Brain microvascular endothelial cell (primary cell): ENCODE data around the gene KIRREL2.
"Not testable (repeated sequence)": the region's sequence is repeated elsewhere in the genome, so short reads cannot be mapped to it uniquely, and the experiment has no call there.

Experiments
- DNase-seq: peaks from one replicate; pipeline ENCODE4 v3.0.0-alpha.2; 2020
- H3K27ac ChIP-seq: fragments of 250-450 bp; sonication (Bioruptor Pico); 2 replicates; pipeline ENCODE4 v1.5.1; 2020; ENCODE audit warnings: mild to moderate bottlenecking, moderate library complexity
- H3K27me3 ChIP-seq: fragments of 250-450 bp; sonication (Bioruptor Pico); replicated peaks from 2 replicates; pipeline ENCODE4 v1.5.1; 2020; ENCODE audit warnings: mild to moderate bottlenecking
- H3K36me3 ChIP-seq: fragments of 250-450 bp; sonication (Bioruptor Pico); replicated peaks from 2 replicates; pipeline ENCODE4 v1.5.1; 2020; ENCODE audit warnings: mild to moderate bottlenecking
- H3K4me3 ChIP-seq: 2 replicates; pipeline ENCODE4 v1.5.1; 2011; ENCODE audit warnings: low read depth, mild to moderate bottlenecking, control low read depth, low read length, moderate library complexity
- CTCF ChIP-seq: IDR thresholded peaks from 2 replicates; pipeline ENCODE4 v1.5.1; 2011; ENCODE audit warnings: low read depth, mild to moderate bottlenecking, moderate library complexity, low read length, control low read depth, inconsistent platforms; ENCODE audit errors: missing control alignments
- in situ Hi-C: cut with HindIII; loops from 2 replicates; pipeline ENCODE4 v1.10.0; 2017; ENCODE audit warnings: low sequenced_read_pairs, low pct_ligation_motif_present

The KIRREL2 gene

GRCh38 chr19:35889370-35890112 lies 32.8 kb downstream of the KIRREL2 start:
- no peak for TF ChIP-seq CTCF
- in situ Hi-C loops = no loop called here
- no peak overlapping the region for H3K27ac ChIP-seq
- no peak for DNase-seq
- peaks cover 31% of the 10 kb centered on the region for H3K36me3 ChIP-seq
- no peaks in the 10 kb centered on the region for H3K27me3 ChIP-seq
- H3K4me3 ChIP-seq = no peak overlapping the region

- Histone ChIP-seq H3K27me3 (no peaks in the 10 kb centered on the region), H3K27ac (no peak overlapping the region), H3K4me3 (no peak overlapping the region), H3K36me3 (peaks cover 32% of the 10 kb centered on the region)
- DNase-seq = no peak
- no peak for TF ChIP-seq CTCF
- in situ Hi-C loops = no loop called here
Measured at GRCh38 chr19:35890113-35890650, 33.5 kb downstream of the KIRREL2 start.

DNA sequence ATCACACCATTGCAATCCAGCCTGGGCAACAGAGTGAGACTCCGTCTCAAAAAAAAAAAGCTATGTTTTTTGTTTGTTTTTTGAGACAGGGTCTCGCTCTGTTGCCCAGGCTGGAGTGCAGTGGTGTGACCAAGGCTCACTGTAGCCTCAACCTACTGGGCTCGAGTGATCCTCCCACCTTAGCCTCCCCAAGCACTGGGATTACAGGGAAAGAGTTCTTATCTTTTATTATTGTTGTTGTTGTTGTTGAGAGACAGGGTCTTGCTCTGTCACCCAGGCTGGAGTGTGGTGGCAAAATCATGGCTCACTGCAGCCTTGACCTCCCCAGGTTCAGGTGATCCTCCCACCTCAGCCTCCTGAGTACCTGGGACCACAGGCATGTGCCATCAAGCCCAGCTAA lies 35.1 kb downstream of the KIRREL2 start:
- peaks cover 39% of the 10 kb centered on the region for H3K36me3 ChIP-seq
- H3K27me3 ChIP-seq, H3K4me3 ChIP-seq, H3K27ac ChIP-seq, in situ Hi-C loops, DNase-seq: not testable (repeated sequence)

DNA sequence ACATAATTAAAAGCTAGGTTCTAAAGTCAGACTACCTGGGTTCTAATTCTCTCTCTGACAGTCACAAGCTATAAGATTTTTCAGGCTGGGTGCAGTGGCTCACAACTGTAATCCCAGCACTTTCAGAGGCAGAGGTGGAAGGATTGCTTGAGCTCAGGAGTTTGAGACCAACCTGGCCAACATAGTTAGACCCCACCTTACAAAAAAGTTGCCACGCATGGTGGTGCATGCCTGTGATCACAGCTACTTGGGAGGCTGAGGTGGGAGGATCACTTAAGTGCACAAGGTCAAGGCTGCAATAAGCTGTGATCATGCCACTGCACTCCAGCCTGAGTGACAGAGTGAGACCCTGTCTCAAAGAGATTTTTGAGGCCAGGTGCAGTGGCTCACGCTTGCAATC lies 37.6 kb downstream of the KIRREL2 start:
- peaks cover 25% of the 10 kb centered on the region for H3K36me3 ChIP-seq
- no peak for TF ChIP-seq CTCF
- H3K4me3 ChIP-seq = no peak overlapping the region
- H3K27me3 ChIP-seq = no peaks in the 10 kb centered on the region
- in situ Hi-C loops = no loop called here
- DNase-seq = no peak
- no peak overlapping the region for H3K27ac ChIP-seq

DNA sequence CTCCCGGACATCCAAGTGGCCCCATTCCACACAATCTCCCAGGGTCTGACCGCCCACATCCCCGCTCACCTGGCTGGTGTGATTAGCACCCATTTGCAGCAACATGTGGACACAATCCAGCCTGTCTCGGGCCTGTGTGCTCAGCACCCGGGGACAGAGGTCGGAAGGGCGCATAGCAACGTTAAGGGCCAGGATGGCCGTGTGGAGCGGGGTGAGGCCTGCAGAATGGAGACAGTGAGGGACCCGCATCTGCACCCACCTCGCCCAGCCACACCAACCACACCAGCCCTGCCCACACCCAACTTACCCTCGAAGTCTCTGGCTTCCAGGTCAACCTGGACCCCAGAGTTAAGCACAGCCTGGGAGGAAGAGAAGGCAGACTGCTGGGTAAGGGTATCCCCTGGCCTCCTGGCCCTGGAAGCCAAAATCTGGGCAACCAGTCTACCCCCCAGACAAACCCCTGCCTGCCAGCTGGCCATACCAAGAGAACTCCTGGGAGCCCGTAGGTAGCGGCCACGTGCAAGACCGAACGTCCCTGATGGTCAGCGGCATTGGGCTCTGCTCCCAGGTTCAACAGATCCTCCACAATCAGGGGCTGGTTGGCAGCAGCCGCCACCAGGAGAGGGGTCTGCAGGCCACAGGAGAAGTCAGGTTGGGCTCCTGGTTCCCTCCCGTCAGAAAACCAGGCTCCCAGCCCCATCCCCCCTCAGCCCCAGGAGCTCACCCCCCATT lies 39.4 kb downstream of the KIRREL2 start:
- in situ Hi-C loops = no loop called here
- no peak for DNase-seq
- Histone ChIP-seq H3K36me3 (peaks cover 18% of the 10 kb centered on the region), H3K27me3 (no peaks in the 10 kb centered on the region), H3K4me3 (no peak overlapping the region), H3K27ac (no peak overlapping the region)
- TF ChIP-seq CTCF = no peak

DNA sequence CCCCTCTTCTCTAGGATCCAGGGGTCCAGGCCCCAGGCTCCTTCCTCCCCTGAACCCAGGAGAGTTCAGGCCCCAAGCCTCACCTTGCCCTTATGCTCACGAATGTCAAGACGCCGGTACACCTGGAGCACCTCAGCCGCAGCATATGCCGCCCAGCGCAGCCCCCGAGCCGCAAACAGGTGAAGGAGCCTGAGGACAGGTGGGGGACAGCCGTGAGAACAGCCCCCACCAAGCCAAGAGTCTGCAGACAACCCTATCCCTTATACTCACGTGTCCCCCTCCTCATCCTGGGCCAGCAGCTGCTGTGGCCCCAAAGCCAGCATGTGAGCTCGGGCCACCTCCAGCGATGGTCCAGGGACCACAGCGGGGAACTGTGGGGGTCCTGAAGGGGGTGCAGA lies 39.9 kb downstream of the KIRREL2 start:
- in situ Hi-C loops = no loop called here
- H3K27me3 ChIP-seq = no peaks in the 10 kb centered on the region
- DNase-seq = no peak
- H3K4me3 ChIP-seq = no peak overlapping the region
- no peak overlapping the region for H3K27ac ChIP-seq
- no peak for TF ChIP-seq CTCF
- peaks cover 18% of the 10 kb centered on the region for H3K36me3 ChIP-seq
